Measurements from ENCODE around the gene WDR43.
"Not testable (repeated sequence)": the region's sequence is repeated elsewhere in the genome, so short reads cannot be mapped to it uniquely, and the experiment has no call there.

Gene WDR43

GRCh38 chr2:28970464-28971160, 76.1 kb downstream of the WDR43 start:
- DNase-seq (ENCODE audit: low spot score), result peak; percentile 42

GRCh38 chr2:28972778-28973335, 78.4 kb downstream of the WDR43 start:
- no peak for DNase-seq (ENCODE audit: low spot score)

DNA sequence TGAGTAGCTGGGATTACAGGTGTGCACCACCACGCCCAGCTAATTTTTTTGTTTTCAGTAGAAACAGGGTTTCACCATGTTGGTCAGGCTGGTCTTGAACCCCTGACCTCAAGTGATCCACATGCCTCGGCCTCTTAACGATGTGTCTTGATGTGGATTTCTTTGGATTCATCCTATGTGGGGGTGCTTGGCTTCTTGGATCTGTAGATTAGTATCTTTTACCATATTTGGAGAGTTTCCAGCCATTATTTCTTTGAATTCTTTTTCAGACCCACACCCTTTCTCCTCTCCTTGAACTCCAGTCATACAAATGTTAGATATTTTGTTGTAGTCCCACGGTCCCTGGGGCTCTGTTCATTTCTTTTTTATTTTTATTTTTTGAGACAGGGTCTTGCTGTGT, 79.8 kb downstream of the WDR43 start:
- DNase-seq (ENCODE audit: low spot score), result no peak

DNA sequence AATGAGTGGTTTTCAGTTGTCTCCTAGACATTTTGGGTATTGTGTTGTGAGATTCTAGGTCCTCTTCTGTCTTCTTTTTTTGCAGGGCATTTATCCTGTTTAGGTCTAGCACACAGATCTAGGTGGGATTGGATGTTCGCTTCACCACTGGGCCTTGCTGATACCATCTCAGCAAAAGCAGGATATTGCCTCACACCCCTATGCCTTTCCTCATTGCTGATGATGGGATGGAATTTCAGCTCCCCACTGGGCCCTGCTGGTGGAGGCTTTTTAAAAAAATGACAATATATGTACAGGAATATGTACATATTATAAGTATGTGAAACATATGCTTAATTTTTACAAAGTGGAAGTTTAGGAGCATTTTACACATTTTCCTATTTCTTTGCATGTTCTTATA, 81.2 kb downstream of the WDR43 start:
- DNase-seq (ENCODE audit: low spot score), result no peak

DNA sequence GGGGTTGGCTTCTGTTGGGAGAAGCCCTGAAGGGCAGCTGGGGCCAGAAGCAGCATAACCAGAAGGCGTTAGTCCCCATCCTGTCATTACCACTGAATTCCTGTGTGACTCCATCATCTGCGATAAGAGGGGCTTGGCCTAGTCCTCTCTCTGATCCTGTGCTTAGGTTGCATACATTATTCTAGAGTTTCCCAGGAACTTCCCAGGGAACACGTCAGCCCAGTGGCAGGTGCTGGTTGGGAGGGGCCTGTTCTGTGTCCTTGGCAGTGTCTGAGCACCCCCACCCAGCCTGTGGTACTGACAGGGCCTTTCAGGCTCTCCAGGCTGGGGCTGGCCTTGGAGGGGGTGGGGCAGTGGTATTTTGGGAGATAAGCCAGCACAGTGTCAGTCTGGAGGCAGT, 82.1 kb downstream of the WDR43 start:
- no peak for DNase-seq (ENCODE audit: low spot score)

DNA sequence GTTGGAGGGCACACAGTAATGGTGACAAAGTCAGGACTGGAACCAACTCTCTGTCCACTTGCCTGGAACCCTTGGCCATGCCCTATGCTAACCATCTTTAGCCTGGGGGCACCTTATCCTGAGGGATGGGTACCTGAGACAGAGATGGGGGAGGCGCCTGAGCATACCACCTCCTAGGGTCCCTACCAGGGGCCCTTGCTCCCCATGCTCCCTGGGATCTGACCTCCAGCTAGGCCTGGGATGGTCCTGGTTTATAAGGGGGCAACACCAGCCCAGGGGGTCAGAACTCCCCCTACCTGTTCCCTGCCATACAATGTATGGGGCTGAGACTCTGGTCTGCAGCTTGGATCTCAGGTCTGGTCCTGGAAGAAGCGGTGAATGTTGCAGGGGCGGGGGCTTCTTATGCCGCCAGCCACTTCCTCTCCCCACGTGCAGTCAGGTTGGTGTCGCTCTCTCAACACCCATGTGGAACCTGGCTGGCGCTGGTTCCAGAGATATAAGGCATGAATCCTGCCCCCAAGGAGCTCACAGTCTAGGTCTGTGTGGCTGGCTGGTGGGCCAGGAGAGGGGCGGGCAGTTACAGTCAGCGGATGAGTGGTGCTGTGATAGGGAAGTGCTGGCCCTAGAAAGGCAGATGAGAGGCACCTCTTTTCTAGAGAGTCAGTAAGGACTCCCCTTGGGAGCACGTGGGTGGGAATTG, 82.9 kb downstream of the WDR43 start:
- no peak for DNase-seq (ENCODE audit: low spot score)

GRCh38 chr2:28978001-28978400, 83.5 kb downstream of the WDR43 start:
- not testable (repeated sequence) for DNase-seq (ENCODE audit: low spot score)

- DNase-seq (ENCODE audit: low spot score), result no peak
These were observed 84.1 kb downstream of the WDR43 start for GRCh38 chr2:28978606-28979005.

DNA sequence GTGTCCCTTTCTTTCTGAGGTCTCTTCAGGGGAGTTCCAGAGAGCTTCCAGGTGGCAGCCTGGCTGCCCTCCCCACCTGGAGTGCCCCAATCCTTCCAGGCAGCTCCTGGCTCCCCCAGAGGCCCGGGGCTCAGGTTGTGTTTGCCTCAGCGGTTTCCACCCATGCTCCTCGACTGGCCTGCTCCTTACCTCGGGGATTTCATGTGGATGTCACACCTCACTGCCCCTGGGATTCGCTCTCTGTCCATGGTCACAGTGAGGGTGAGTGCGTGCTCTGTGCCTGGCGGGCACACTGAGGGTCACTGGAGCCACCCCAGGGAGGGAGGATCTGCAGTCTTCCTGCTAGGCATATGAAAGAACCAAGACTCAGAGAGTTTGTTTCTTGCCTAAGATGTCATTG, 84.6 kb downstream of the WDR43 start:
- no peak for DNase-seq (ENCODE audit: low spot score)

DNA sequence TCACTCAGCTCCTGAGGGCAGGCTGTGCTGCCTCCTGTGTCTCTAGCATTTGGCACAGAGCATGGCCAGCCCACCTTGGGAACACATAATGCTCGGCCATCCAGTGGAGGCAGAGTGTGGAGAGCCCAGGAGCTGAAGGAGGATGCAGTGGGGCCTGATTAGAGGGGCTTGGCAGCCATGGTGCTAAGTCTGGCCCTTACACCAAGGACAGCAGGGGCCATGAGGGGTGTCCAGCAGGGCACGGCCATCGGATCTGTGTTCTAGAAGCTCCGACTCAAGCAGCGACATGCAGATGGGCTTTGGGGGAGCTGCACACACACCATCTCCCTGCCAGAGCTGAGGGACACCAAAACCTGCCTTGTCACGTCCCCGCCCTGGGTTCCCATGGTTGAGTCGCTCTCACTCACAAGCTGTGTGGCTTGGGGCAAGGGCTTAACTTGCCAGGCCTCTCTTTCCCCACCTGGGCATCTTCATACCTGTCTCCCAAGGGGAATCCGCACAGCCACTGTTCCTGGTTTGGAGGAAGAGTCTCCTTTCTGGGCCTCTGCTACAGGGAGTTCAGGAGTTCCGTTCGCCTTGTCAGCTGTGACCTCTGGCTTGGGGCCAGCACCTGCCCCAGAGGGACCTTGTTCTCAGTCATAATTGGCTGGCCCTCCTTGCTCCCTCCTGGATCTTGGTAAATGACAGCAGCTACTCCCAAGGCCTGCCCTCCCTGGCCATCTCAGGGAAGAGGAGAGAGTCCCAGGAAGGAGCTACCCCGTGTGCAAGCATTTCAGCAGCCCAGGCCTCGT, 85.3 kb downstream of the WDR43 start:
- DNase-seq (ENCODE audit: low spot score), result no peak

DNA sequence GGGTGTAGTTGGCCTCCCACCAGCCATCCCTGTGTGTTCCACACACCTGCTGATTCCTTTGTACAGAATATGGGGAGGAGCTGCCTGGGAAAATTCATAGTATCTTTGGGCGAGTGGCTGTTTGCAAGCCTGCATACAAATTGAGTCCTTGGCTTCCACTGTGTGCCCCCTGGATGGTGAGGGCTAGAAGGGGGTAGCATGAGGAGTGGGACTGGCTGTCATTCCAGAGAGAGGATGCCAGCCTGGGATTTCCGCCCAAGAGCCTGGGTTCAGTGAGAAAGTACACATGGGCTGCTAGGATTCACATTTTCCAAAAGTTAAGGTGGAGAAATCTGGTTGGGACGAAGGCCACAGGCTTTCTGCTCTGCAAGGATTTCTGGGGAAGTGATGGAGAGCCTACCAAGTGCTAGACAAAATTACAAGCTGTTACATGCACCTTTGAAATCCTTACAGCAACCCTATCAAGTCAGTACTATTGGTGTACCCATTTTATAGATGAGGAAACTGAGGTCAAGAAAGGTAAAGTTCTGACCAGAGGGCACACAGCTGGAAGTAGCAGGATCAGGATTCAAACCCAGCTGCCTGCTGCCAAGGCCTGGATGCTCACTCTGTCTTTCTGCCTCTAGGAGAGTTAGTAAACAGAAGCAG, 86.0 kb downstream of the WDR43 start:
- peak; percentile 31 for DNase-seq (ENCODE audit: low spot score)

DNA sequence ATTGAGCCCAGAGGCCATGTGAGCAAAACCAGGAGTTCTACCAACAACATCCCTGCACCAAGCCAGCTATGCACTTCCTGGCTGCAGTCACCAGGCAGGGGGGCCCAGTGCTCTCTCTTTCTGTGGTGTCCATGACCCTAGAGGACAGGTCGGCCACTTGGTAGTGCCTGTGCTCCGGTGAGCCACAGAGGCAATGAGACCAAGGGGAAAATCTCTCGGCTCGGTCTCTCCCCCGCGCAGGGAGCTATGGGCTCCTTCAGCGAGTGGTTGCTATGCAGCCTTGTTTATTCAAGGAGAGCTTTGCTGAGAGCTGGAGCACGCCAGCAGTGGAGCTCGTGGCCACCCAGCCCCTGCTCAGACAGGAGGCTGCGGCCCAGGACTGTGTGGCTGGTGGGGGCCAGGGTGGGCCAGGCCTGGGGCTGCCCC, 86.6 kb downstream of the WDR43 start, which contains the start of gene TOGARAM2:
TOGARAM2 (plus strand) TSS at position 283 of the 426 bp plus-strand sequence. CDS start 13,537 bp downstream, outside the sequence.
- no peak for DNase-seq (ENCODE audit: low spot score)

DNA sequence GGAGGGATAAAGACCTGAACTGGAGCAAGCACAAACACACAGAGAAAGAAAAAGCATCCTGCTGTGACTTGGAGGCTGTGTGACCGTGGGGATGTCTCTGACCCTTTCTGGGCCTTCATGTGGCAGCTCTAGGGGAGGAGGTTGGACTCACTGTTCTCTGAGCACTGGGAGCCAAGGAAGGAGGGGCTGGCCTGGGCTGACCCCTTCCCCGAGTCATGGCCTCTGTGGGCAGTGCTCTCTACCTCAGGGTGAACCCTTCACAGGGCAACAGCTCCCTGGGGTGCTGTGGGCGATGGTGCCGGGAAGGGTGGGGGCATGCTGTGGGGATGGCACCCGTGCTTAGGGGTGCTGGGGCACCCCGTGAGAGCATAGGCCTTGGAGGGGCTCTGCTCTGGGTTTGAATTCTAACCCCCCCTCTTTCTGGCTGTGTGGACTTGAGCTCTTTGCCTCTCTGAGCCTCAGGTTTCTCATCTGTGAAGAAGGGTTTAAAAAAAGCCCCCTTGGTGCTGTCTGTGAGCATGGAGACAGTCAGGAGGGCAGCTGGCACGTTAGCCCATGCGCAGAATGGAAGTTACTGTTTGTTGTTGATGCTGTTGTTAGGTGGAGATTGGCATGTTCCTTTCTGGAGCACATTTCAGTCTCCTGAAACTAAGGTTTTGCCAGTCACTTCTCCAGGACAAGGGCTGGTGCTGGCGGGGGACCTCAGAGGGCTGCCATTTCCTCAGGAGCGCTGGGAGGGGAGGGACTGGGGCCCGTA, 87.3 kb downstream of the WDR43 start:
- DNase-seq (ENCODE audit: low spot score), result no peak

GRCh38 chr2:28982381-28982950, 88.0 kb downstream of the WDR43 start:
- DNase-seq (ENCODE audit: low spot score), result no peak

- no peak for DNase-seq (ENCODE audit: low spot score)
These were observed 92.0 kb downstream of the WDR43 start for GRCh38 chr2:28986429-28986828.

- no peak for DNase-seq (ENCODE audit: low spot score)
These were observed 95.5 kb downstream of the WDR43 start for GRCh38 chr2:28989973-28990372.

DNA sequence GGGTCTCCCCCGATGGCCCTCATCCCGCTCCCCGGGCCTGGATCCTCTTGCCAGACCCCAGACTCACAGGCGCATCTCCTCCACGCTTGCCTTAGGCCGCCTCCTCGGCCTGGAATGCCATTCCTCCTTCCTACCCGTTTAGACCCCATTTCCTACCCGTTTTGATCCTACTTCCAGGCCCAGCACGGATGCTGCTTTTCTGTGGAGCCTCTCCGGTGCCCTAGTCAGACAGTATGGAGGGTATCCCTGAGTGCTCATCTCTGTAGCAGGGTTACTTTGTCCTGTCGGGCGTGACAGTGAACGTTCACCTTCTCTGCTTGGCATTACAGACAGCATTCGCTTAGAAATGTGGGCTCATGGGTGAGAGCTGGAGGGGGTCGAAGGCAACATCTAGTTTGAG, 96.0 kb downstream of the WDR43 start:
- DNase-seq (ENCODE audit: low spot score), result no peak

DNA sequence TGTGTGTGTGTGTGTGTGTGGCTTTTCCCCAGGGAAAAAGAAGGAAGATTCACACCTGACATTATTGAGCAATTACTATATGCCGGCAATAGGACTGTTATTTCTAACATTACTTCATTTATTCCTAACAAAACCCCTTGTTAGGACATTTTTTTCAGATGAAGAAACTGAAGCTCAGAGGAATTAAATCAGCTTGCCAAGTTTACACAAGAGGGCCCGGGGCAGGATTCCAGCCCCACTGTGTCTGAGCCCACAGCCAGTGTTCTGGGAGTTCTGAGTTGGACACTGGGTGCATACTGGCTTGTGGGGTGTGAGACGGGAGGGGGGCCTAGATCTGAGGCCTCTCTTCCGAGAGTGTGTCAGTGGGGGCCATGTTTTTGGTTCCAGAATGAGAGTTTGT, 96.6 kb downstream of the WDR43 start:
- no peak for DNase-seq (ENCODE audit: low spot score)

GRCh38 chr2:28991460-28991859, 97.0 kb downstream of the WDR43 start:
- DNase-seq (ENCODE audit: low spot score), result no peak

- no peak for DNase-seq (ENCODE audit: low spot score)
These were observed 98.9 kb downstream of the WDR43 start for GRCh38 chr2:28993206-28993960.

All from pons (tissue), 1 donor.